B cell (primary cell): ENCODE data around the gene GCNT2.

Source experiments
- EZH2 ChIP-seq: IDR thresholded peaks from 2 replicates; pipeline ENCODE4 v1.6.1; 2012; ENCODE audit warnings: borderline replicate concordance, low read depth, mild to moderate bottlenecking, moderate library complexity, low read length; ENCODE audit not compliant: insufficient read depth, poor library complexity, severe bottlenecking
- TF ChIP-seq, protein P1 (sequence below): fragments of 200-600 bp; IDR thresholded peaks from one replicate; pipeline ENCODE4 v1.8.0; 2022; ENCODE audit warnings: antibody characterized with exemption, mild to moderate bottlenecking

DNA sequence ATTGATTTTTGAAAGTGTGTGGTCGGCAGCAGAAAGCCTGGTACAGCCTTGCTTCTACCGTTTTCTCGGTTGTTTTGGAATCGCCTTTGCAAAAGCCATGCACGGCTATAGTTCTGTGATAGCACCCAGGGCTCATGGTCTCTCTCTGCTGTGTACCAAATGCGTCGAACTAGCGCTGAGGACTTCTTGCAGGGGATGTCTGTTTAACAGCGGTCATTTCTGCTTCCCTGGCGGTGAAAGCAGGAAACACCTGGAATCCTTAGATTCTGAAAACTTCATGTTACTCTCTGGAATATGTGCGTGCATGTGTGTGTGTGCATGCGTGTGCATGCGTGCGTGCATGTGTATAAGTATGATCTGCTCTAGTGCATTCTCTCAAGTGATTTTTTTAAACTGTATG lies 26.1 kb upstream of the GCNT2 start:
- TF ChIP-seq, protein P1, sequence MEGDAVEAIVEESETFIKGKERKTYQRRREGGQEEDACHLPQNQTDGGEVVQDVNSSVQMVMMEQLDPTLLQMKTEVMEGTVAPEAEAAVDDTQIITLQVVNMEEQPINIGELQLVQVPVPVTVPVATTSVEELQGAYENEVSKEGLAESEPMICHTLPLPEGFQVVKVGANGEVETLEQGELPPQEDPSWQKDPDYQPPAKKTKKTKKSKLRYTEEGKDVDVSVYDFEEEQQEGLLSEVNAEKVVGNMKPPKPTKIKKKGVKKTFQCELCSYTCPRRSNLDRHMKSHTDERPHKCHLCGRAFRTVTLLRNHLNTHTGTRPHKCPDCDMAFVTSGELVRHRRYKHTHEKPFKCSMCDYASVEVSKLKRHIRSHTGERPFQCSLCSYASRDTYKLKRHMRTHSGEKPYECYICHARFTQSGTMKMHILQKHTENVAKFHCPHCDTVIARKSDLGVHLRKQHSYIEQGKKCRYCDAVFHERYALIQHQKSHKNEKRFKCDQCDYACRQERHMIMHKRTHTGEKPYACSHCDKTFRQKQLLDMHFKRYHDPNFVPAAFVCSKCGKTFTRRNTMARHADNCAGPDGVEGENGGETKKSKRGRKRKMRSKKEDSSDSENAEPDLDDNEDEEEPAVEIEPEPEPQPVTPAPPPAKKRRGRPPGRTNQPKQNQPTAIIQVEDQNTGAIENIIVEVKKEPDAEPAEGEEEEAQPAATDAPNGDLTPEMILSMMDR = no peak
- TF ChIP-seq EZH2 = no peak
